Measurements from ENCODE around the gene MED1.

Gene MED1

DNA sequence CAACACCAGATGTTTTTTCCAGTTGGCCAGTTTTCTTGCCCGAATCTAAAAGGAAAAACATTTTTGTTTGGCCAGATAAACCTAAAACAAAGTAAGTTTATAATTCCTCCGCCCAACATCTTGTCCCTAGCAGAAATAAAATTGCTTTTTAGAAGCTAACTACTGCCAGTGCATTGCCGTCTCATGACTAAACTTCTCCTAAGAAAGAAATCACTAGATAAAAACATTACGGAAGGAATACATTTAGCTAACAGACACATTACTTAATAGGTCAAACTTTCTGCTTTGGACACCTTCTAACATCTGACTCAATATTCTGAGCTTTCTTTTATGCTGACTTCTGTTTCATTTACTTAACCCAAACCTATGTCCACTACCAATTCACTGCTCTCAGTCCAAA is 85.8 kb downstream of the MED1 start:
- H3K4me3 ChIP-seq (ENCODE audit: insufficient read depth, low read depth, low read length, poor library complexity, severe bottlenecking) = no peak overlapping the region

DNA sequence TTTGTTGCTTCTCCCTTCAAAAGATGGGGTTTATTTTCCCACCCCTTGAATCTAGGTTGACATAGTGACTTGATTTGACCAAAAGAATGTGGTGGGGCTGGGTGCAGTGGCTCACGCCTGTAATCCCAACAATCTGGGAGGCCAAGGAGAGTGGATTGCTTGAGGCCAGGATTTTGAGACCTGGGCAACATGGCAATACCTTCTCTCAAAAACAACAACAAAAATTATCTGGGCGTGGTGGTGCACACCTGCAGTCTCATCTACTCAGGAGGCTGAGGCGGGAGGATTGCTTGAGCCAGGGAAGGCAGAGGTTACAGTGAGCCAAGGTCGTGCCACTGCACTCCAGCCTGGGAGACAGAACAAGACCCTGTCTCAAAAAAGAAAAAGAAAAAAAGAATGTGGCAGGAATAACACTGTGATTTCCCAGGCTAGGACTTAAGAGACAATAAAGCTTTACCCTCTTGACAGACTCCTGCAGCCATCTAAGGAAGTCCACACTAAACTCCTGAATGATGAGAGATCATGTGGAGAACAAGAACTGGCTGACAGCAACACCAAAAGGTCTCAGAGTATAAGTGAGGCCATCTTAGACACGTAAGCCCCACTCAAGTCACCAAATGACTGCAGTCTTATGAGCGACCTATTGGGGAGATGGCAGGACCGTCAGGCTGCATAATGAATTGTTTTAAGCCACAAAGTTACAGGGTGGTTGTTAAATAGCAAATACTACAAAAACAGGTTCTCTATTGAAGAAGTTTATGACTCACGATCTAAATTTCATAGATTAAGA is 86.6 kb downstream of the MED1 start:
- H3K4me1 ChIP-seq (ENCODE audit: control insufficient read depth, insufficient read depth, low read length, poor library complexity, severe bottlenecking) = no peaks in the 10 kb centered on the region
- no peak for DNase-seq

More for the DNA sequence above, 85.8 kb downstream of the MED1 start:
- no peak for DNase-seq
- H3K9me3 ChIP-seq (ENCODE audit: control insufficient read depth, low read length) = no peaks in the 10 kb centered on the region
- H3K27me3 ChIP-seq (replicated peaks; ENCODE audit: control insufficient read depth, insufficient read depth, low read length, poor library complexity, severe bottlenecking) = no peaks in the 10 kb centered on the region
- no peak overlapping the region for H3K27ac ChIP-seq (ENCODE audit: insufficient read depth, low read length, poor library complexity, severe bottlenecking)
- no peaks in the 10 kb centered on the region for H3K36me3 ChIP-seq (ENCODE audit: control insufficient read depth, insufficient read depth, low read length)
- no peaks in the 10 kb centered on the region for H3K4me1 ChIP-seq (ENCODE audit: control insufficient read depth, insufficient read depth, low read length, poor library complexity, severe bottlenecking)

DNA sequence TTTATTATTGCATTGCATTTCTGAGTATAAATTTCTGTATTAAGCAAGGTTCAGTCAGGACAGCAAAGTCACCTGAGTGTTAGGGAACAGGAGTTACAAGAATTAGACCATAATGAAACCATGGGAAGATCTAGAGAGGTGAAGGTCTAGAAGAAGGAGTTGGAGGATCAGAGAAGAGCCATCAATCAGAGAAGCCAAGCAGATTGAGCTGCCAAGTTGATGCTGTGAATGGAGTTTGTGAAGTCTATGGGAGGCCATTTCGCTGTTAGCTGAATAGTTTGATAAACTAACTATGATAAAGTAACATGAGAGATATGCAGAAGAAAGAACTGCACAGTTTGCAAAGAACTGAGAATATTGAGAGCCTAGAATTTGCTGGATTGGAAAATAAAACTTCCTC is 90.0 kb downstream of the MED1 start:
- H3K4me1 ChIP-seq (ENCODE audit: control insufficient read depth, insufficient read depth, low read length, poor library complexity, severe bottlenecking) = no peaks in the 10 kb centered on the region
- no peak overlapping the region for H3K27ac ChIP-seq (ENCODE audit: insufficient read depth, low read length, poor library complexity, severe bottlenecking)
- no peaks in the 10 kb centered on the region for H3K36me3 ChIP-seq (ENCODE audit: control insufficient read depth, insufficient read depth, low read length)

More for the DNA sequence above, 86.6 kb downstream of the MED1 start:
- Histone ChIP-seq H3K27me3 (replicated peaks; ENCODE audit: control insufficient read depth, insufficient read depth, low read length, poor library complexity, severe bottlenecking) (no peaks in the 10 kb centered on the region), H3K4me3 (ENCODE audit: insufficient read depth, low read depth, low read length, poor library complexity, severe bottlenecking) (no peak overlapping the region), H3K27ac (ENCODE audit: insufficient read depth, low read length, poor library complexity, severe bottlenecking) (no peak overlapping the region), H3K9me3 (ENCODE audit: control insufficient read depth, low read length) (no peaks in the 10 kb centered on the region), H3K36me3 (ENCODE audit: control insufficient read depth, insufficient read depth, low read length) (no peaks in the 10 kb centered on the region)

DNA sequence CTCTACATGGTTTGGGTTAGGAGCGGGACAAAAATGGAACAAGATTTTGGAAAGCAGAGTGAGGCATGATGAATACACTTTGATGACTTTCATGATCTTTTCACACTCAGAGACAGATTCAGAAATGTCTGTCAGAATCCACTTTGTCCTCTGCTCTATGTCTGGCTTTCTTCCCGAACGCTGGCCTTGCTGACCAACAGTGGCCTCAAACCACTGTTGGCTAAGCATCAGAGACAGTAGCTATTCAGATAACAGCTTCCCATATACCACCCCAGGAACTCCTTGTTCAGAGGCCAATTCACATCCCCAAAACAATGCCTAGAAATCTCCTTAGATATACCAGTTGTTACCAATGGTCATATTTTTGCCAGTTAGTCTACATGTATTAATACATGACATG is 90.5 kb downstream of the MED1 start:
- no peaks in the 10 kb centered on the region for H3K4me1 ChIP-seq (ENCODE audit: control insufficient read depth, insufficient read depth, low read length, poor library complexity, severe bottlenecking)
- H3K27me3 ChIP-seq (replicated peaks; ENCODE audit: control insufficient read depth, insufficient read depth, low read length, poor library complexity, severe bottlenecking) = no peaks in the 10 kb centered on the region
- no peaks in the 10 kb centered on the region for H3K36me3 ChIP-seq (ENCODE audit: control insufficient read depth, insufficient read depth, low read length)
- DNase-seq = no peak
- no peak overlapping the region for H3K27ac ChIP-seq (ENCODE audit: insufficient read depth, low read length, poor library complexity, severe bottlenecking)
- no peaks in the 10 kb centered on the region for H3K9me3 ChIP-seq (ENCODE audit: control insufficient read depth, low read length)
- no peak overlapping the region for H3K4me3 ChIP-seq (ENCODE audit: insufficient read depth, low read depth, low read length, poor library complexity, severe bottlenecking)

More for the DNA sequence above, 90.0 kb downstream of the MED1 start:
- H3K9me3 ChIP-seq (ENCODE audit: control insufficient read depth, low read length) = no peaks in the 10 kb centered on the region
- DNase-seq = no peak
- H3K27me3 ChIP-seq (replicated peaks; ENCODE audit: control insufficient read depth, insufficient read depth, low read length, poor library complexity, severe bottlenecking) = no peaks in the 10 kb centered on the region
- no peak overlapping the region for H3K4me3 ChIP-seq (ENCODE audit: insufficient read depth, low read depth, low read length, poor library complexity, severe bottlenecking)

DNA sequence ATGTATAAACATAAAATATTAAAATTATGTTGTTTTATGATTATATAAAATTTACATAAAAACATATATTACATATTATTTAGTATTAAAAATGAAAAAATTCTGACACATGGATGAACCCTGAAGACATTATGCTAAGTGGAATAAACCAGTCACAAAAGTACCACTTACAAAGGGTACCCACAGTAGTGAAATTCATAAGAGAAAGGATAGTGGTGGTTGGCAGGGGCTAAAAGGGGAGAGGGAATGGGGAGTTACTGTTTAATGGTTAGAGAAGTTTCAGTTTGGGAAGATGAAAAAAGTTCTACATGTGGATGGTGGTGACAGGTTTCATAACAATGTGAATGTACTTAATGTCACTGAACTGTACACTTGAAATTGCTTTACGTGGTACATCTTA is 91.1 kb downstream of the MED1 start:
- Histone ChIP-seq H3K9me3 (ENCODE audit: control insufficient read depth, low read length) (no peaks in the 10 kb centered on the region), H3K4me1 (ENCODE audit: control insufficient read depth, insufficient read depth, low read length, poor library complexity, severe bottlenecking) (no peaks in the 10 kb centered on the region), H3K27ac (ENCODE audit: insufficient read depth, low read length, poor library complexity, severe bottlenecking) (no peak overlapping the region), H3K4me3 (ENCODE audit: insufficient read depth, low read depth, low read length, poor library complexity, severe bottlenecking) (no peak overlapping the region), H3K36me3 (ENCODE audit: control insufficient read depth, insufficient read depth, low read length) (no peaks in the 10 kb centered on the region), H3K27me3 (replicated peaks; ENCODE audit: control insufficient read depth, insufficient read depth, low read length, poor library complexity, severe bottlenecking) (no peaks in the 10 kb centered on the region)
- no peak for DNase-seq

DNA sequence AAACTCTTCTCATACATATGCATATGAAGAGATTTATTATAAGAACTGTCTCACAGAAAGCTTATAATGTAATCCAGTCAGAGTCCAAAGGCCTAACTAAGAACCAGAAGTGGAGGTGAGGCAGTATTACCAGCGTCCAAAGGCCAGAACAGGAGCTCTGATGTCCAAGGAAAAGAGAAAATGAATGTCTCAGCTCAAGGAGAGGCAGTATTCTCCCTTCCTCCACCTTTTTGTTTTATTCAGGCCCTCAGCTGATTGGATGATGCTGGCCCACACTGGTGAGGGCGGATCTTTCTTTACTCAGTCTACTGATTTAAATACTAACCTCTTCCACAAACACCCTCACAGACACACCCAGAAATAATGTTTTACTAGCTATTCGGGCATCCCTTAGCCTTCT is 93.1 kb downstream of the MED1 start:
- Histone ChIP-seq H3K9me3 (ENCODE audit: control insufficient read depth, low read length) (no peaks in the 10 kb centered on the region), H3K4me3 (ENCODE audit: insufficient read depth, low read depth, low read length, poor library complexity, severe bottlenecking) (no peak overlapping the region), H3K27me3 (replicated peaks; ENCODE audit: control insufficient read depth, insufficient read depth, low read length, poor library complexity, severe bottlenecking) (no peaks in the 10 kb centered on the region), H3K27ac (ENCODE audit: insufficient read depth, low read length, poor library complexity, severe bottlenecking) (no peak overlapping the region), H3K36me3 (ENCODE audit: control insufficient read depth, insufficient read depth, low read length) (no peaks in the 10 kb centered on the region), H3K4me1 (ENCODE audit: control insufficient read depth, insufficient read depth, low read length, poor library complexity, severe bottlenecking) (no peaks in the 10 kb centered on the region)
- no peak for DNase-seq

DNA sequence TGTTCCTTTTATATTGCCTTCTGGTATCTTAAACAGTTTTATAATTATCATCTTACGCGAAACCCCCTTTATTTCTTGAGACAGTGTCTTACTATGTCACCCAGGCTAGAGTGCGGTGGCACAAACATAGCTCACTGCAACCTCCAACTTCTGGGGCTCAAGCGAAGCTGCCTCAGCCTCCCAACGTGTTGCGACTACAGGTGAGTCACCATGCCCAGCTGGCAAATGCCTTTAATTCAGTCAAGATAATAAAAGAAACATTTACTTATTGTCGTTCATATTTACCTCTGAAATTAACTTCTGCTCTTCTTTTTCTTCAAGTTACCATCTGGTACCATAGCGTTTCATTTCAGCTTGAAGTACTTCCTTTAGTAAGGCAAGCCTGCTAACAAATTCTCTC is 93.6 kb downstream of the MED1 start:
- no peak overlapping the region for H3K4me3 ChIP-seq (ENCODE audit: insufficient read depth, low read depth, low read length, poor library complexity, severe bottlenecking)
- H3K4me1 ChIP-seq (ENCODE audit: control insufficient read depth, insufficient read depth, low read length, poor library complexity, severe bottlenecking) = no peaks in the 10 kb centered on the region
- H3K27me3 ChIP-seq (replicated peaks; ENCODE audit: control insufficient read depth, insufficient read depth, low read length, poor library complexity, severe bottlenecking) = no peaks in the 10 kb centered on the region
- H3K36me3 ChIP-seq (ENCODE audit: control insufficient read depth, insufficient read depth, low read length) = no peaks in the 10 kb centered on the region
- DNase-seq = no peak
- H3K27ac ChIP-seq (ENCODE audit: insufficient read depth, low read length, poor library complexity, severe bottlenecking) = no peak overlapping the region
- no peaks in the 10 kb centered on the region for H3K9me3 ChIP-seq (ENCODE audit: control insufficient read depth, low read length)

Measured in effector memory CD4-positive, alpha-beta T cell (primary cell).